HepG2 (cell line): ENCODE data around the gene CNPY4. TPM values are rescaled to one million over a fixed set of nuclear protein-coding genes. Genes with fewer than 3 reads are reported as not detected.

ENCODE experiments used
- ATF6 ChIP-seq: sonication (generic); formaldehyde crosslinking; conservative IDR thresholded peaks from 2 replicates; pipeline ENCODE4 v1.4.0; 2020; ENCODE audit warnings: missing genetic modification reagents
- CENPBD1 ChIP-seq: sonication (generic); formaldehyde crosslinking; IDR thresholded peaks from 2 replicates; pipeline ENCODE4 v1.8.0; 2022; ENCODE audit warnings: missing genetic modification reagents, low read depth, mild to moderate bottlenecking, borderline replicate concordance
- CSRNP1 ChIP-seq: sonication (generic); formaldehyde crosslinking; IDR thresholded peaks from 2 replicates; pipeline ENCODE4 v1.8.1; 2023; ENCODE audit warnings: mild to moderate bottlenecking, missing genetic modification reagents
- FIP1L1 ChIP-seq: fragments of 200-400 bp; formaldehyde crosslinking; IDR thresholded peaks from 2 replicates; pipeline ENCODE4 v1.6.1; 2018; ENCODE audit warnings: low read depth, mild to moderate bottlenecking, low read length, moderate library complexity, borderline replicate concordance; ENCODE audit not compliant: insufficient read depth
- KLF11 ChIP-seq: IDR thresholded peaks from 2 replicates; pipeline ENCODE4 v1.6.1; 2016; ENCODE audit warnings: missing compliant biosample characterization
- ONECUT2 ChIP-seq: sonication (generic); formaldehyde crosslinking; IDR thresholded peaks from 2 replicates; pipeline ENCODE4 v1.4.0; 2020; ENCODE audit warnings: missing genetic modification reagents
- RBM22 ChIP-seq: fragments of 200-400 bp; formaldehyde crosslinking; optimal IDR thresholded peaks from 2 replicates; pipeline ENCODE3; 2017; ENCODE audit warnings: mild to moderate bottlenecking, low read length, moderate library complexity
- SNAI1 ChIP-seq: sonication (generic); formaldehyde crosslinking; IDR thresholded peaks from 2 replicates; pipeline ENCODE4 v1.5.0; 2020; ENCODE audit warnings: mild to moderate bottlenecking, missing genetic modification reagents, borderline replicate concordance
- ZBTB42 ChIP-seq: sonication (generic); formaldehyde crosslinking; IDR thresholded peaks from 2 replicates; pipeline ENCODE4 v1.5.0; 2020; ENCODE audit warnings: mild to moderate bottlenecking, missing genetic modification reagents
- ZFYVE20 ChIP-seq: sonication (generic); formaldehyde crosslinking; IDR thresholded peaks from 2 replicates; pipeline ENCODE4 v1.8.0; 2023; ENCODE audit warnings: low read depth, mild to moderate bottlenecking, moderate library complexity, missing genetic modification reagents, borderline replicate concordance
- ZNF326 ChIP-seq: sonication (generic); formaldehyde crosslinking; IDR thresholded peaks from 2 replicates; pipeline ENCODE4 v1.4.0; 2020; ENCODE audit warnings: missing genetic modification reagents, borderline replicate concordance
- ZNF441 ChIP-seq: sonication (generic); formaldehyde crosslinking; IDR thresholded peaks from 2 replicates; pipeline ENCODE4 v1.7.0; 2021; ENCODE audit warnings: missing genetic modification reagents, borderline replicate concordance
- ZNF737 ChIP-seq: sonication (generic); formaldehyde crosslinking; IDR thresholded peaks from 2 replicates; pipeline ENCODE4 v1.5.0; 2020; ENCODE audit warnings: missing genetic modification reagents, mild to moderate bottlenecking, borderline replicate concordance
- polyA plus RNA-seq, 8 experiments: library from polyadenylated mRNA; depleted of rRNA in 3 of 8; stranded (reverse) in 7 of 8; unstranded in 1 of 8; fragments of >200 nt; fragmentation: Illumina TruSeq in 4 of 8; extraction: Trizol in 4 of 8; gene quantifications; 2 replicates each; pipeline versions ENCODE4 v1.2.1 to v1.2.3, GENCODE V29; 2011 to 2016; ENCODE audit warnings: low read depth in 4 of 8, missing spikeins in 1 of 8, mixed read lengths in 1 of 8; ENCODE audit not compliant: insufficient read depth in 1 of 8
- total RNA-seq, 5 experiments: library from RNA; depleted of rRNA; stranded (reverse); fragments of >200 nt; fragmentation: Illumina TruSeq; extraction: Trizol; gene quantifications; 2 replicates each; pipeline ENCODE4 v1.2.3, GENCODE V29; 2016; ENCODE audit warnings: low read depth in 1 of 5

The CNPY4 gene
- total and polyA plus RNA-seq, 2 of the 13 experiments (the other 11 are each of a cell fraction or from before 2014, with no cell fraction given): 6.2 to 12.7 TPM

- TF ChIP-seq CSRNP1 (CRISPR knock-in tag) (no peak), ZBTB42 (CRISPR knock-in tag) (no peak), ZNF441 (CRISPR knock-in tag) (no peak), KLF11 (no peak), RBM22 (peak; percentile 79), CENPBD1 (CRISPR knock-in tag) (no peak), ZNF326 (no peak), SNAI1 (no peak), ATF6 (CRISPR knock-in tag) (no peak), FIP1L1 (no peak), ZFYVE20 (no peak), ZNF737 (CRISPR knock-in tag) (no peak), ONECUT2 (CRISPR knock-in tag) (no peak)
These were observed 48.3 kb upstream of the CNPY4 start (continued) for GRCh38 chr7:100071018-100071723.
